Measurements from ENCODE around the gene XPR1. TPM values are rescaled to one million over a fixed set of nuclear protein-coding genes. Genes with fewer than 3 reads are reported as not detected.

The XPR1 gene
- total and polyA plus RNA-seq, 9 donors: 5.7 to 34.1 (median 17.3) TPM

GRCh38 chr1:180928331-180929230 lies 296.8 kb downstream of the XPR1 start:
- intact Hi-C loops (cut with DNase I): loop anchor here in 1 of 4 donors (10.0 kb wide), 1 partner anchor 86 kb away; no protein-coding TSS in a partner anchor
- Histone ChIP-seq H3K9me3 (no peaks in the 10 kb centered on the region), H3K4me1 (ENCODE audit: insufficient read depth) (peaks cover 31% of the 10 kb centered on the region), H3K27ac (peak overlapping the region in 1 of 2 donors; percentile 55), H3K27me3 (no peaks in the 10 kb centered on the region), H3K36me3 (no peaks in the 10 kb centered on the region), H3K4me3 (no peak overlapping the region)
- WGBS, 3 donors: 41 to 62% (median 47%) methylated on average over 15 to 17 of the region's 17 CpGs
- no peak for DNase-seq
- TF ChIP-seq CTCF (IDR thresholded peaks at IDR 0.05): no peak
- no peak for TF ChIP-seq POLR2A (IDR thresholded peaks at IDR 0.05)
- no peak for TF ChIP-seq EP300 (IDR thresholded peaks at IDR 0.05)

- intact Hi-C loops (cut with DNase I): loop anchor here in 1 of 4 donors (10.0 kb wide), 1 partner anchor 85 kb away; no protein-coding TSS in a partner anchor
- DNase-seq: no peak
- Histone ChIP-seq H3K27me3 (no peaks in the 10 kb centered on the region), H3K36me3 (no peaks in the 10 kb centered on the region), H3K4me1 (ENCODE audit: insufficient read depth) (peaks cover 31% of the 10 kb centered on the region), H3K27ac (peak overlapping the region in 1 of 2 donors; percentile 55), H3K9me3 (no peaks in the 10 kb centered on the region), H3K4me3 (no peak overlapping the region)
- TF ChIP-seq POLR2A (IDR thresholded peaks at IDR 0.05) (no peak), EP300 (IDR thresholded peaks at IDR 0.05) (no peak), CTCF (IDR thresholded peaks at IDR 0.05) (no peak)
- WGBS, 3 donors: 52 to 64% (median 60%) methylated on average over 3 of the region's 3 CpGs
Observed at GRCh38 chr1:180929389-180929788, 297.6 kb downstream of the XPR1 start.

- H3K27me3 ChIP-seq: no peaks in the 10 kb centered on the region
- no peaks in the 10 kb centered on the region for H3K9me3 ChIP-seq
- peaks cover 29% of the 10 kb centered on the region for H3K4me1 ChIP-seq (ENCODE audit: insufficient read depth)
- no peaks in the 10 kb centered on the region for H3K36me3 ChIP-seq
- intact Hi-C loops (cut with DNase I): no loop called here
- no peak for TF ChIP-seq CTCF (IDR thresholded peaks at IDR 0.05)
- no peak for TF ChIP-seq EP300 (IDR thresholded peaks at IDR 0.05)
- no peak for TF ChIP-seq POLR2A (IDR thresholded peaks at IDR 0.05)
- no peak overlapping the region for H3K4me3 ChIP-seq
- DNase-seq: no peak
- H3K27ac ChIP-seq: no peak overlapping the region
- WGBS, 3 donors: 96 to 99% (median 96%) methylated on average over 5 of the region's 5 CpGs
Observed at GRCh38 chr1:180930687-180931086, 298.9 kb downstream of the XPR1 start.

- Histone ChIP-seq H3K9me3 (no peaks in the 10 kb centered on the region), H3K4me1 (ENCODE audit: insufficient read depth) (peaks cover 28% of the 10 kb centered on the region), H3K4me3 (no peak overlapping the region), H3K27ac (no peak overlapping the region), H3K27me3 (no peaks in the 10 kb centered on the region), H3K36me3 (no peaks in the 10 kb centered on the region)
- DNase-seq: no peak
- TF ChIP-seq EP300 (IDR thresholded peaks at IDR 0.05) (no peak), POLR2A (IDR thresholded peaks at IDR 0.05) (no peak), CTCF (IDR thresholded peaks at IDR 0.05) (no peak)
- intact Hi-C loops (cut with DNase I): no loop called here
- 84 to 96% (median 91%) methylated on average over 4 of the region's 4 CpGs for WGBS, 3 donors
Observed at GRCh38 chr1:180931529-180931928, 299.7 kb downstream of the XPR1 start.
